DND-41 (cell line): ENCODE data around the gene MPND.

Experiments
- ATAC-seq: fragments of 200-7000 bp; cut with Tn5 transposase; 3 replicates; pipeline ENCODE4 v1.9.1; 2021; ENCODE audit warnings: low read depth; ENCODE audit not compliant: insufficient read depth
- DNase-seq: peaks from one replicate; pipeline ENCODE4 v3.0.0-alpha.2; 2020
- H2AFZ ChIP-seq: 2 replicates; pipeline ENCODE4 v1.6.0; 2012; ENCODE audit warnings: low read depth, low read length
- H3K27ac ChIP-seq: 2 replicates; pipeline ENCODE4 v1.5.1; 2012; ENCODE audit warnings: low read length, inconsistent platforms
- H3K27me3 ChIP-seq: fragments of 200-600 bp; sonication (generic); 2 replicates; pipeline ENCODE4 v1.6.0; 2012; ENCODE audit warnings: low read length, mild to moderate bottlenecking, inconsistent platforms; ENCODE audit not compliant: insufficient read depth, poor library complexity
- H3K36me3 ChIP-seq: 2 replicates; pipeline ENCODE4 v1.5.1; 2012; ENCODE audit warnings: low read length, inconsistent platforms; ENCODE audit not compliant: insufficient read depth
- H3K4me1 ChIP-seq: 2 replicates; pipeline ENCODE4 v1.5.1; 2012; ENCODE audit warnings: mild to moderate bottlenecking, low read length; ENCODE audit not compliant: insufficient read depth
- H3K4me2 ChIP-seq: 2 replicates; pipeline ENCODE4 v1.6.0; 2012; ENCODE audit warnings: mild to moderate bottlenecking, moderate library complexity, low read length, inconsistent platforms; ENCODE audit not compliant: insufficient read depth
- H3K4me3 ChIP-seq, 2 experiments: fragments of 200-600 bp in 1 of 2; shearing (Covaris generic) in 1 of 2; 2 replicates each; pipeline ENCODE4 v1.5.1; 2012 to 2016; ENCODE audit warnings: inconsistent platforms in 2 of 2, low read length in 2 of 2, mild to moderate bottlenecking in 2 of 2, low read depth in 1 of 2, moderate library complexity in 1 of 2
- H3K79me2 ChIP-seq: 2 replicates; pipeline ENCODE4 v1.6.0; 2012; ENCODE audit warnings: low read length, inconsistent platforms; ENCODE audit not compliant: insufficient read depth
- H3K9ac ChIP-seq: 2 replicates; pipeline ENCODE4 v1.6.0; 2012; ENCODE audit warnings: low read depth, mild to moderate bottlenecking, inconsistent platforms, low read length, moderate library complexity
- H3K9me3 ChIP-seq: 2 replicates; pipeline ENCODE4 v1.5.1; 2012; ENCODE audit warnings: low read length, moderate library complexity, mild to moderate bottlenecking, inconsistent platforms; ENCODE audit not compliant: insufficient read depth, severe bottlenecking
- H4K20me1 ChIP-seq: 2 replicates; pipeline ENCODE4 v1.6.0; 2012; ENCODE audit warnings: low read length; ENCODE audit not compliant: insufficient read depth
- CTCF ChIP-seq: IDR thresholded peaks from 2 replicates; pipeline ENCODE4 v1.5.1; 2012; ENCODE audit warnings: borderline replicate concordance, low read length, moderate library complexity, mild to moderate bottlenecking; ENCODE audit not compliant: poor library complexity, severe bottlenecking; ENCODE audit errors: extremely low read depth
- EZH2 ChIP-seq: IDR thresholded peaks from 3 replicates; pipeline ENCODE4 v1.6.1; 2012; ENCODE audit warnings: borderline replicate concordance, low read depth, mild to moderate bottlenecking, moderate library complexity, low read length, inconsistent platforms; ENCODE audit not compliant: severe bottlenecking

Gene MPND

GRCh38 chr19:4363571-4364304, 20.4 kb downstream of the MPND start:
- peaks cover 51% of the 10 kb centered on the region for H4K20me1 ChIP-seq
- DNase-seq = no peak
- no peak overlapping the region for H3K27ac ChIP-seq
- H3K79me2 ChIP-seq = peaks cover 10% of the 10 kb centered on the region
- H2AFZ ChIP-seq = no peak overlapping the region
- ATAC-seq = 0 out of 3 replicates have a peak, but pooled peaks have one; percentile 1
- H3K9me3 ChIP-seq = no peaks in the 10 kb centered on the region
- no peak overlapping the region for H3K4me2 ChIP-seq
- no peaks in the 10 kb centered on the region for H3K4me1 ChIP-seq
- no peak overlapping the region for H3K9ac ChIP-seq
- no peaks in the 10 kb centered on the region for H3K27me3 ChIP-seq
- H3K36me3 ChIP-seq = peaks cover 92% of the 10 kb centered on the region
- no peak for TF ChIP-seq CTCF
- H3K4me3 ChIP-seq = no peak overlapping the region

GRCh38 chr19:4365341-4365740, 22.0 kb downstream of the MPND start:
- H3K27ac ChIP-seq = no peak overlapping the region
- H2AFZ ChIP-seq = no peak overlapping the region
- no peak overlapping the region for H3K9ac ChIP-seq
- no peaks in the 10 kb centered on the region; the same call in 1 of the 2 replicates for H3K4me1 ChIP-seq
- ATAC-seq (no peak), DNase-seq (no peak)
- H3K27me3 ChIP-seq = no peaks in the 10 kb centered on the region
- H3K4me2 ChIP-seq = no peak overlapping the region
- no peak overlapping the region for H3K4me3 ChIP-seq
- no peak for TF ChIP-seq CTCF
- TF ChIP-seq EZH2 = no peak
- peaks cover 25% of the 10 kb centered on the region for H3K79me2 ChIP-seq
- H3K9me3 ChIP-seq = no peaks in the 10 kb centered on the region
- H4K20me1 ChIP-seq = peaks cover 54% of the 10 kb centered on the region
- peaks cover 76% of the 10 kb centered on the region for H3K36me3 ChIP-seq

DNA sequence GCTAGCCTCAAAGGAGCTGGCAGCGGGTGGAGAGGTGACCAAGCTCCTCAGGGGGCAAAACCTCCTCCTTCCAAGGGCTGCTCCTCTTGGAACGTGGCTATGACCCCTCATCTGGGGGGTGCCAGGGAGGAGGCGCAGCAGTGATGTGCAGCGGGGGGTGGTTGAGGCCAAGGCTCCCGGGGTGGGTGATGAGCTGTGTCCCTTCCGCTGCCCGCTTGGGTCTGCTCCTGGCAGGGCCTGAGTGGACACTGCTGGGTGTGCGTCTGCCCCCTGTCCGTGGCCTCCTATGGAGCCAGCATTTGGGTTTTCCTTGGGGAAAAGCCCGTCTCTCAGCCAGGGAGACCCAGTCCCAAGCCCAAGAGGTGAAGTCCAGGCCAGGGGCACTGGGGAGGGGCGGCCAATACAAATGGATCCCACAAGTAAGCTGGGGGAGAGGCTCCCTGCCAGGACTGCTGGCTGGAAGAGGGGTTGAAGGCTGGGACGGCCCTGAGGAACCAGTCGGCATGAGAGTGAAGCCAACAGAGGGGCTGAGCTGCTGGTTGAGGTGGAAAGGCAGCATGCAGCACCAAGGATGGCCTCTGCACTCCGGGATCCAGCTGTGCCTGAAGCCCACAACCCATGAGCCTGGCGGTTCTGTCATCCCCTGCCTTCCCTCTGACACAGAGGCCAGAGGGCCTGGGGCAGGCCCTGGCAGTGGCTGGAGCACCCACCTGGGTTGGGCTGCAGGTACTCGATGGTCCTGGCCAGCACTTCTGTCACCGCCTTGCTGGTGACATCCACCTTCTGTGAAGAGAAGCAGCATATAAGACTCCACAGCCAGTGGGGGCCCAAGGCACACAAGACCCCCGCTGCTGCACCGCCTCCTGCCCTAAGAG, 22.7 kb downstream of the MPND start:
- DNase-seq (no peak), ATAC-seq (no peak)
- Histone ChIP-seq H3K4me3 (no peak overlapping the region), H3K27ac (no peak overlapping the region), H3K27me3 (no peaks in the 10 kb centered on the region), H3K79me2 (peaks cover 32% of the 10 kb centered on the region), H4K20me1 (peaks cover 56% of the 10 kb centered on the region), H3K9ac (no peak overlapping the region), H3K9me3 (no peaks in the 10 kb centered on the region), H2AFZ (no peak overlapping the region), H3K4me1 (no peaks in the 10 kb centered on the region; the same call in 1 of the 2 replicates), H3K36me3 (peaks cover 69% of the 10 kb centered on the region), H3K4me2 (no peak overlapping the region)
- TF ChIP-seq EZH2 (no peak), CTCF (no peak)
